Left lung (tissue), 10 donors: ENCODE data around the gene BPIFA1. TPM values are rescaled to one million over a fixed set of nuclear protein-coding genes. Genes with fewer than 3 reads are reported as not detected.

Experiments
- ATAC-seq: fragments of 200-7000 bp; cut with Tn5 transposase; one replicate; pipeline ENCODE4 v1.9.1; 2020; ENCODE audit warnings: moderate library complexity
- DNase-seq, 4 donors: peaks; one replicate each; pipeline ENCODE4 v3.0.0-alpha.2; 2013 to 2020
- H3K27ac ChIP-seq, 2 donors: fragments of 200-600 bp; sonication (generic) in 1 of 2; one replicate each; pipeline versions ENCODE4 v1.5.0 to v1.8.0; 2020 to 2021
- H3K27me3 ChIP-seq, 2 donors: fragments of 200-600 bp; sonication (generic) in 1 of 2; one replicate each; pipeline versions ENCODE4 v1.5.0 to v1.8.0; 2020 to 2021
- H3K36me3 ChIP-seq, 2 donors: fragments of 200-600 bp; sonication (generic) in 1 of 2; one replicate each; pipeline versions ENCODE4 v1.5.0 to v1.8.0; 2020 to 2021
- H3K4me1 ChIP-seq, 2 donors: fragments of 200-600 bp; one replicate each; pipeline ENCODE4 v1.8.0; 2021
- H3K4me3 ChIP-seq, 2 donors: fragments of 200-600 bp; sonication (generic) in 1 of 2; one replicate each; pipeline versions ENCODE4 v1.5.0 to v1.8.0; 2020 to 2021; ENCODE audit warnings: mild to moderate bottlenecking in 1 of 2
- H3K9me3 ChIP-seq, 2 donors: fragments of 200-600 bp; sonication (generic) in 1 of 2; one replicate each; pipeline versions ENCODE4 v1.5.0 to v1.8.0; 2020 to 2021
- CTCF ChIP-seq, 2 donors: fragments of 200-600 bp; sonication (generic) in 1 of 2; IDR thresholded peaks; one replicate each; pipeline versions ENCODE4 v1.5.0 to v1.8.0; 2021; ENCODE audit warnings: antibody characterized with exemption in 2 of 2
- intact Hi-C, 2 donors: fragments of 100-400 bp; cut with DNase I; formaldehyde crosslinking; loops; one replicate each; pipeline versions ENCODE4 v1.11.2 to v1.14.2; 2022
- polyA plus RNA-seq, 6 donors: library from polyadenylated mRNA; unstranded; fragments of 120-200 nt; gene quantifications; one replicate each; pipeline ENCODE4 v1.2.1, GENCODE V29; 2013; ENCODE audit not compliant: insufficient read length in 6 of 6
- total RNA-seq, 2 donors: library from RNA; stranded (reverse); fragmentation: NEBNext Ultra II Directional; extraction: Animal tissue kit (Norgen Biotek cat#: 25700); gene quantifications; one replicate each; pipeline ENCODE4 v1.2.1, GENCODE V29; 2021
- donor health status: DM: no; HTN: yes; CAD: no.
- donor health status: DM: no; HTN: no; CAD: no.

The BPIFA1 gene
- total and polyA plus RNA-seq, 8 donors: 9.2 TPM; not detected in 7

- Histone ChIP-seq H3K36me3 (no peaks in the 10 kb centered on the region), H3K4me3 (no peak overlapping the region), H3K9me3 (no peaks in the 10 kb centered on the region), H3K27me3 (peaks cover 0 to 20% of the 10 kb centered on the region in 2 donors), H3K4me1 (no peaks in the 10 kb centered on the region), H3K27ac (no peak overlapping the region)
- DNase-seq: no peak
- intact Hi-C loops: no loop called here
- TF ChIP-seq CTCF (IDR thresholded peaks at IDR 0.05): no peak
- no peak for ATAC-seq
Measured at GRCh38 chr20:33231237-33231636, 4.6 kb upstream of the BPIFA1 start.

GRCh38 chr20:33232486-33233072, 3.2 kb upstream of the BPIFA1 start:
- peak; percentile 94 for ATAC-seq
- H3K9me3 ChIP-seq: no peaks in the 10 kb centered on the region
- H3K4me3 ChIP-seq: no peak overlapping the region
- TF ChIP-seq CTCF (IDR thresholded peaks at IDR 0.05): no peak
- DNase-seq: peak in 2 of 4 donors; percentile 24 to 65
- no peak overlapping the region for H3K27ac ChIP-seq
- no peaks in the 10 kb centered on the region for H3K4me1 ChIP-seq
- intact Hi-C loops: no loop called here
- H3K36me3 ChIP-seq: no peaks in the 10 kb centered on the region
- H3K27me3 ChIP-seq: peaks cover 0 to 11% of the 10 kb centered on the region in 2 donors

- H3K27ac ChIP-seq: no peak overlapping the region
- TF ChIP-seq CTCF (IDR thresholded peaks at IDR 0.05): no peak
Measured at GRCh38 chr20:33233129-33233774, 2.5 kb upstream of the BPIFA1 start.

GRCh38 chr20:33234050-33234449, 1.7 kb upstream of the BPIFA1 start:
- intact Hi-C loops: no loop called here
- no peaks in the 10 kb centered on the region for H3K9me3 ChIP-seq
- no peak for TF ChIP-seq CTCF (IDR thresholded peaks at IDR 0.05)
- peaks cover 0 to 11% of the 10 kb centered on the region in 2 donors for H3K27me3 ChIP-seq
- ATAC-seq (no peak), DNase-seq (no peak)
- no peak overlapping the region for H3K27ac ChIP-seq
- no peaks in the 10 kb centered on the region for H3K36me3 ChIP-seq
- H3K4me1 ChIP-seq: no peaks in the 10 kb centered on the region
- no peak overlapping the region for H3K4me3 ChIP-seq

More at GRCh38 chr20:33233129-33233774, 2.5 kb upstream of the BPIFA1 start:
- H3K36me3 ChIP-seq: no peaks in the 10 kb centered on the region
- no peaks in the 10 kb centered on the region for H3K9me3 ChIP-seq
- H3K27me3 ChIP-seq: peaks cover 0 to 11% of the 10 kb centered on the region in 2 donors
- no peak for DNase-seq
- H3K4me1 ChIP-seq: no peaks in the 10 kb centered on the region
- intact Hi-C loops: no loop called here
- no peak overlapping the region for H3K4me3 ChIP-seq
- peak; percentile 16 for ATAC-seq

- H3K27ac ChIP-seq: no peak overlapping the region
- no peaks in the 10 kb centered on the region for H3K36me3 ChIP-seq
- DNase-seq: no peak
- peaks cover 0 to 11% of the 10 kb centered on the region in 2 donors for H3K27me3 ChIP-seq
- no peak for ATAC-seq
- TF ChIP-seq CTCF (IDR thresholded peaks at IDR 0.05): no peak
- no peaks in the 10 kb centered on the region for H3K4me1 ChIP-seq
- H3K4me3 ChIP-seq: no peak overlapping the region
- no peaks in the 10 kb centered on the region for H3K9me3 ChIP-seq
- intact Hi-C loops: no loop called here
Measured at GRCh38 chr20:33236351-33236750, 555 bp downstream of the BPIFA1 start.
